Natural killer cell (primary cell): ENCODE data around the gene MOAP1. TPM values are rescaled to one million over a fixed set of nuclear protein-coding genes. Genes with fewer than 3 reads are reported as not detected.

ENCODE experiments used
- ATAC-seq, 3 donors: fragments of 150-1000 bp in 2 of 3; fragments of 200-7000 bp in 1 of 3; cut with Tn5 transposase; 1 replicate in 1 of 3; 2 replicates in 2 of 3; pipeline ENCODE4 v1.10.0; 2021; ENCODE audit warnings: mild to moderate bottlenecking in 2 of 3, moderate library complexity in 2 of 3
- DNase-seq, 2 donors: peaks; one replicate each; pipeline versions ENCODE4 v3.0.0 to v3.0.0-alpha.2; 2013 to 2021; ENCODE audit warnings: mixed read lengths in 1 of 2
- H3K27ac ChIP-seq: one replicate; pipeline ENCODE4 v1.5.1; 2013; ENCODE audit warnings: mild to moderate bottlenecking, low read length
- H3K27me3 ChIP-seq: one replicate; pipeline ENCODE4 v1.6.1; 2013; ENCODE audit warnings: low read length; ENCODE audit not compliant: control insufficient read depth, insufficient read depth
- H3K36me3 ChIP-seq: one replicate; pipeline ENCODE4 v1.6.1; 2013; ENCODE audit warnings: low read length; ENCODE audit not compliant: control insufficient read depth, insufficient read depth
- H3K4me1 ChIP-seq: one replicate; pipeline ENCODE4 v1.6.1; 2013; ENCODE audit warnings: low read length; ENCODE audit not compliant: control insufficient read depth, insufficient read depth
- H3K4me3 ChIP-seq: one replicate; pipeline ENCODE4 v1.5.1; 2013; ENCODE audit warnings: low read length
- H3K9me3 ChIP-seq: one replicate; pipeline ENCODE4 v1.6.1; 2013; ENCODE audit warnings: low read length; ENCODE audit not compliant: control insufficient read depth, insufficient read depth
- H3K27ac Mint-ChIP-seq, 2 donors: one replicate each; pipeline ENCODE4 v1.8.0; 2022; ENCODE audit warnings: mild to moderate bottlenecking in 2 of 2, mixed read lengths in 2 of 2, moderate library complexity in 1 of 2
- H3K27me3 Mint-ChIP-seq, 2 donors: one replicate each; pipeline ENCODE4 v1.8.0; 2022; ENCODE audit warnings: low read depth in 2 of 2, mixed read lengths in 2 of 2
- H3K36me3 Mint-ChIP-seq: one replicate; pipeline ENCODE4 v1.8.0; 2022; ENCODE audit warnings: mixed read lengths
- H3K4me1 Mint-ChIP-seq, 2 donors: one replicate each; pipeline ENCODE4 v1.8.0; 2022; ENCODE audit warnings: mixed read lengths in 2 of 2
- H3K4me3 Mint-ChIP-seq: one replicate; pipeline ENCODE4 v1.8.0; 2022; ENCODE audit warnings: mild to moderate bottlenecking, moderate library complexity, mixed read lengths
- H3K9me3 Mint-ChIP-seq, 2 donors: one replicate each; pipeline ENCODE4 v1.8.0; 2022; ENCODE audit warnings: mixed read lengths in 2 of 2
- CTCF ChIP-seq: fragments of 200-600 bp; IDR thresholded peaks from one replicate; pipeline ENCODE4 v1.8.0; 2022; ENCODE audit warnings: antibody characterized with exemption
- WGBS: methylation state at CpG from one replicate; pipeline ENCODE4 v1.1.7; 2013; ENCODE audit warnings: missing lambda C conversion rate; ENCODE audit not compliant: insufficient coverage; 5-methylcytosine and 5-hydroxymethylcytosine counted together
- intact Hi-C: fragments of 100-400 bp; cut with micrococcal nuclease; formaldehyde crosslinking; loops from one replicate; pipeline ENCODE4 v1.14.2; 2022
- total RNA-seq, 4 donors: library from RNA; stranded (reverse); fragments of 120-200 nt in 1 of 4; gene quantifications; one replicate each; pipeline versions ENCODE4 v1.2.3 to v1.2.4, GENCODE V29; 2013 to 2022

The MOAP1 gene
- total RNA-seq, 3 donors from 2014 or later (not counting 1 experiment from before 2014, with no cell fraction given) = 89.5 to 106 (median 91.4) TPM

GRCh38 chr14:93156693-93157369, 27.9 kb downstream of the MOAP1 start:
- TF ChIP-seq CTCF = no peak
- H3K36me3 Mint-ChIP-seq = no peaks in the 10 kb centered on the region
- intact Hi-C loops = no loop called here
- Histone ChIP-seq H3K27ac (no peak overlapping the region), H3K4me1 (no peaks in the 10 kb centered on the region), H3K4me3 (no peak overlapping the region), H3K27me3 (no peaks in the 10 kb centered on the region), H3K9me3 (no peaks in the 10 kb centered on the region), H3K36me3 (no peaks in the 10 kb centered on the region)
- no peaks in the 10 kb centered on the region for H3K9me3 Mint-ChIP-seq
- no peaks in the 10 kb centered on the region for H3K4me1 Mint-ChIP-seq
- H3K27me3 Mint-ChIP-seq = no peaks in the 10 kb centered on the region
- H3K4me3 Mint-ChIP-seq = no peak overlapping the region
- ATAC-seq (no peak), DNase-seq (no peak)
- WGBS = 82% methylated on average over 7 of the region's 8 CpGs
- no peak overlapping the region for H3K27ac Mint-ChIP-seq

GRCh38 chr14:93155667-93156066, 29.0 kb downstream of the MOAP1 start:
- H3K4me1 Mint-ChIP-seq = peaks cover 0 to under 1% of the 10 kb centered on the region in 2 donors
- no peak for DNase-seq
- H3K4me3 Mint-ChIP-seq = no peak overlapping the region
- Histone ChIP-seq H3K9me3 (no peaks in the 10 kb centered on the region), H3K27ac (no peak overlapping the region), H3K4me1 (no peaks in the 10 kb centered on the region), H3K36me3 (no peaks in the 10 kb centered on the region), H3K27me3 (no peaks in the 10 kb centered on the region), H3K4me3 (no peak overlapping the region)
- no peaks in the 10 kb centered on the region for H3K27me3 Mint-ChIP-seq
- H3K9me3 Mint-ChIP-seq = no peaks in the 10 kb centered on the region
- TF ChIP-seq CTCF = no peak
- H3K27ac Mint-ChIP-seq = no peak overlapping the region
- intact Hi-C loops = no loop called here
- no peak for ATAC-seq
- 100% methylated on average over 2 of the region's 2 CpGs for WGBS
- H3K36me3 Mint-ChIP-seq = no peaks in the 10 kb centered on the region

- H3K27ac Mint-ChIP-seq = no peak overlapping the region
- Histone ChIP-seq H3K9me3 (no peaks in the 10 kb centered on the region), H3K27ac (no peak overlapping the region), H3K36me3 (no peaks in the 10 kb centered on the region), H3K4me1 (no peaks in the 10 kb centered on the region), H3K4me3 (no peak overlapping the region), H3K27me3 (no peaks in the 10 kb centered on the region)
- H3K9me3 Mint-ChIP-seq = no peaks in the 10 kb centered on the region
- no peaks in the 10 kb centered on the region for H3K27me3 Mint-ChIP-seq
- H3K4me3 Mint-ChIP-seq = no peak overlapping the region
- no peak for TF ChIP-seq CTCF
- no peaks in the 10 kb centered on the region for H3K36me3 Mint-ChIP-seq
- ATAC-seq (no peak), DNase-seq (no peak)
- intact Hi-C loops = no loop called here
- WGBS = 70% methylated on average over 7 of the region's 7 CpGs
- peaks cover 0 to 6% of the 10 kb centered on the region in 2 donors for H3K4me1 Mint-ChIP-seq
Observed at GRCh38 chr14:93153121-93153520, 31.6 kb downstream of the MOAP1 start.
